Stimulated activated CD8-positive, alpha-beta memory T cell treated with anti-CD3 and anti-CD28 coated beads, Interleukin-2, amount 100 ng/mL, for 48 hours (primary cell): Measurements from ENCODE around the gene KCNH1.

Experiments used
- DNase-seq, 2 donors: peaks; one replicate each; pipeline ENCODE4 v3.0.0-alpha.2; 2020; ENCODE audit warnings: low read depth in 2 of 2

Gene KCNH1

DNA sequence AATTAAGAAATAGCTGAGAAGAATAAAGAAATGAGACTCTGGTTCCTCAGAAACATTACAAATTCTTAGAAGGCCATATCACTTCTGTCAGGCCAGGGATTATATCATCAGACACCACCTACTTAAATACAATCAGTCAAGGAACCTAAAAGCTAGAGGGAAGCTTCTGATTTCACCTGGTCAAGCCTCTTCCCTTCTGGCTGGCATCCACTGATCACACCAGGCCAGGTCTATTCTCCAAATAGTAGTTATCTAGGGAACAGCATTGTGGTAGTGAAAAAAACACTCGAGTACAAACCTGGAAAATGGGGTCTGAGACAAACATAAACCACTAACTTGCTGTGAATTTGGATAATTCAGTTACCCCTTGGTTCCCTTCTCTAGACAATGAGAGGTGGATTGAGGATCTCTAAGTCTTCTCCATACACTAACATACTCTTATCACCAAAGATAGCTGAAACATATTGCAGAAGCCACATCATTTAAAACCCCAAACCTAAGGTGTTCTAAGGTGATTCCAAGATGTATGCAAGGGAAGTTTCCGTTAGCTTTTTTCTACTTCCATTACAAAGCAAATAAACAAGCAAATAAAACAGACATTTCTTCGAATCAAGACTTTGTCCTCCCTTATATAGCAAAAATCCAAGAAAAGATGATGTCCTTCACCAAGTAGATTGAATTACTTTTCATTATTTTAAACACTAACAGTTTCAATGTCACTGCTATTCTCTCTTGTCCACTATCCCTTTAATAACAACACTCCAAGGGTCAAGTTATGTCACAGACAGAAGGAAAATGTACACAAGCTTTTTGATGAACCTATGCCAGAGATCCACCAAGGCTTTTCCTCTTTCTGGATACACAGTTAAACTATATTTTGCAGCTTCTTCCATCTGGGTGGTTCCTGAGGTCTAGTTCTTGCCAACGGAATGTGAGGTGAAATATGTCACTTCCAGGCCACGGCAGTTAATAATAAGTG is 212.9 kb downstream of the KCNH1 start:
- DNase-seq, result no peak

DNA sequence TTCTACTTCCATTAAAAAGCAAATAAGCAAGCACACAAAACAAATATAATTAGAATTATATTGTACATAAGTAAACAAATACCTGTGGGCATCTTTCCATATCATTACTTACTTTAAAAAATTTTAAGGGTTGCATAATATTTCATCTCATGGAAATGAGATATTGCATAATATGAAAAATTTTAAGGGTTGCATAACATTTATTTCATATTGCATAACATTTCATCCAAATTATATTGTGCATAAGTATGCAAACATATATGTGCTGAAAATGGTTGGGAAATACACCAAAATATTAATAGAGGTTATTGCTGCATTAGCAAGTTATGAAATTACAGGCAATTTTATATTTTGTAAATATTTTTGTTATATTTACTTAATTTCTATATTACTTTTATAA is 213.7 kb downstream of the KCNH1 start:
- DNase-seq, result no peak

DNA sequence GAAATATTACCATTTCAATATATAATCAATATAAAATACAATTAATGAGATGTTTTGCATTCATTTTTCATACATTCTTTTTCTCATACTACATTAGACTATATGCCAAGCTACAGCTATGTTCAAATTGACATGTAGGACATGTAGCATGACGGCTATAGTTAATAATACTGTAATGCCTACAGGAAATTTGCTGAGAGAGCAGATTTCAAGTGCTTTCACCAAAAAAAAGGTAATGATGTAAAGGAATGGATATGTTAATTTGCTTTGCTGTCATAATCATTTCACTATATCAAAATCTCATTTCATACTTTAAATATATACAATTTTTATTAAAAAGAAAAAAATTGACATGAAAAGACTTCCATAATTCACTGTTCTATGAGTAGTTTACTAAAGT is 215.1 kb downstream of the KCNH1 start:
- no peak for DNase-seq

DNA sequence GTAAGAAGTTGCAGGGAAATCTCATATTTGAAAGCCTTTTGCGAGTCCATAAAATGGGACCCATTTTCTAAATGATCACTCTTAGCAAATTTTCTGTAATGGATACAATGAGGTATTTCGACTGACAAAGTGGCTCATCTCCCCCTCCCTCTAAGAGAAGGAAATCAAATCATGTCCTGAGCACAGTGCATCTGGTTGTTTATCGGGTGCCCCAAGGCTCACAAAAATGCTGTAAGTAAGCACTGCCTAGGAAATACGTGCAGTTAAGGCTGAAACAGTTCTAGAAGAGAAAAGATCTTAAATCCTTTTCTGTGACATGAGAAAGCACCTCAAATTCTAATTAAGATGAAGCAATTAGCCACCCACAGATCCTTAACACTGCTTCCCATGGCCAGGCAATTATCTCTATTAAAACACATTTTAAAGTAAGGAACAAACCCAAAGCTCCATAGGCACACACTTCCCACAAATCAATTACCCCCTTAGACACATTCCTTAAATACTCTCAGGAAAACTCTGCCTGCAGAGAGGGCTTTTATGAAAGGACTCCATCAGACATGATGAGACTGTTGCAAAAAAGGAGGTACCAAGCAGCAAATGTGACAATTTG is 216.3 kb downstream of the KCNH1 start:
- DNase-seq, result no peak

DNA sequence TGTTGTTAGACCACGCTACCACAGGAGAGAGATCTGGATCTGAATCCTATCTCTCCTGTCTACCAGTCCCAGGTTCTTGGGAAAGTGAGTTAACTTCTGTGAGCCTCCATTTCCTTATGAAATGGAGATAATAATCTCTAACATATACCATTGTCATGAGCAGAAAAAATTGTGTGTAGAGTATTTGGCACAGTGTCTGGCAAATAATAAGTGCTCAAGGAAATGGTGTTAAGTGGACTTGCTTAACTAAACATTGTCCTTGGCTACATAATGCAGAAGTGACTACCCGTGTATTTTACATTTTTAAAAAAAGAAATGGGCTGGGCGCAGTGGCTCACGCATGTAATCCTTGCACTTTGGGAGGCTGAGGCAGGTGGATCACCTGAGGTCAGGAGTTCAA is 217.4 kb downstream of the KCNH1 start:
- DNase-seq, result no peak

DNA sequence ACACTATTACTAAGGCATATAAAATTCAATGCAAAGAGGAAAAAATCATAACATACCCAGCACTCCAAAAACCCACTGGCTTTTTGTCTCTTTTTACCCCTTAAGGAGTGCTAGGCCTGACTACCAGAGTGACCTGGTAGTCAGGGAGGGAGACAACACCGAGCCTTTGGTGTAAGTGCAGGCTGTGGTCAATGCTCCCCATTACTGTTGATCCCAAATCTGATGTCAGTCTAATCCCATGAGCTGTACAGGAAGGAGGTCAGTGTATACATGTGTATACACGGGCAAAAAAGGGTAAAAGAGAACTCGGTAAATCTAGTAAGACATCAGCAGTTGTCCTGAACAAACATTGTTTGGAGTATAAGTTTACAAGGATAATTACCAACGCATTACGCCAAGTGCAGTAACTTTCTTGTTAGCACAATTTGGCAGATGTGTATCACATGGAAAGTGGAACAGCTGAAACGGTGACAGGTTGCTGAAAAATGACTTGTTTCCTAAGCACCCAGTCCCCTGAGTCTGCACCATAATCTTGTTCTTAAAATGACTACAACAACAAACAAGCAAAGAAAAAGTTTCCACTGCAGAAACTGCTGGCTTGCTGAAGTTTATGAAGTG is 217.9 kb downstream of the KCNH1 start:
- DNase-seq, result no peak

DNA sequence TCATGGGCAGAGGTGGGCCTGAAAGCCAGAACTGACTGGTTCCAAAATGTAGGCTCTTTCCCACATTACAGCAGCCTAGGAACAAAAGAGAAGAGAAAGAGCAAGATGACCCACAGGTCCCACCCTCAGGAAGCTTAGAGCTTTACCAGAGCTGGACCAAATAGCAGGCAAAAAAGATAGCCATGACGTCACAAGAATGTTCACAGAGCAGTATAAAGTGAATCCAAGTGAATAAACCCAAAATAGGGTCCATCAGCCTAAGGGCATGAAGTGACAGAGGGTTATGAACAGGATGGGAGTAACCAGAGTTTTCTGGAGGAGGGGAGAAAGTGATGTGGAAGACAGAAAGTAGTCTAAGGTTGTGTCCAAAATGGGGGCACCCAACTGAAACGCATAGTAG is 221.2 kb downstream of the KCNH1 start:
- no peak for DNase-seq

DNA sequence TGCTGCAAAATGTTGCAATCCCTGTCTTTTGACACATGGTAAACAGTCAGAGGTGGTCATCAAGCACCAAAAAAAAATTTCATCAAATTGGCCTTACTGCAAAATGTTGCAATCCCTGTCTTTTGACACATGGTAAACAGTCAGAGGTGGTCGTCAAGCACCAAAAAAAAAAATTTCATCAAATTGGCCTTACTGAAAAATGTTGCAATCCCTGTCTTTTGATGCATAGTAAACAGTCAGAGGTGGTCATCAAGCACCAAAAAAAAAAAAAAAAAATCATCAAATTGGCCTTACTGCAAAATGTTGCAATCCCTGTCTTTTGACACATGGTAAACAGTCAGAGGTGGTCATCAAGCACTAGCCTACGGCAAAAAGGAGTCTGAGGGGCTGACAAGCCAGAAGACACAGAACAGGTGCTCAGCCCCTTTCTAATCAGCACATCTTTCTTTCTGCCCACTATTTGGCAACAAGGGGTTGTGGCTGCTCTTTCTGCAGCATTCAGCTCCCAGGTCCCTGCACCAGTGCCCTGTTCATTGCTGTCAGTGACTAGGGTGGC is 223.8 kb downstream of the KCNH1 start:
- DNase-seq, result no peak

DNA sequence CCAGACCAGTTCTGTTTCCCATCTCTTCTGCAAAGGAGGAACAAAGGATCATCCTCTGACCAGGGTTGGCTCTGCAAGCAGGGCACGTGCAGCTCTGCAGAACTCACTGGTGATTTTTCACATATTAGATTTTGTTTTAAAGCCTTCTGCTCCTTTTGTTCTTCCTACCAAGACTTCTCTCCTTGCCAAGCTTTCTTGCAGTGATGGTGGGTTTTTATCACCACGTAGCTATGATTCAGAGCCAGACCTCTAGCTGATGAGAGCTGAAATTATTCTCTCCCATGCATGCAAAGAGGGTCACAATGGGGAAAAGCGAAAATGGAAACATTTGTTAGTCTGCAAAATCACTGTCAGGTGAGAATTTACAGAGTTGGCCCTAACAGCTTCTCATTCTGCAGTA is 225.2 kb downstream of the KCNH1 start:
- DNase-seq, result no peak

DNA sequence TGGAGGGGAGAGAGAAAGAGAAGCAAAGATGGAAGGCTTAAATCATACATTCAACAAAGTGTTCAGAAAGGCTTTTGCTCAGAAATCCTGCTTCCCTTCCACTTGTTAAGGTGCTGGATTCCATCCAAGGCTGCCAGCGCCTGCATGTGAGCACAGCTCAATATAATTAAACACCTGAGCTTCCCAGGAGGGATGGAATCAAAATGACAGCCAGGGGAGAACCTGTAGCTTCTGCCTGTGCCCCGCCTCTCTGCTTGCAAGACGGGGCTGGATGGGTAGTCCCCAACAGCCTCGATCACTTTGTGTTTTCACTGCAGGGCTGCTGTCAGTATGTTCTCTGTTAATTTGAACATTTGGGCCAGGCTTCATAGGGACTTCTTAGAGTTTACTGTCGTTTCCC is 225.7 kb downstream of the KCNH1 start:
- no peak for DNase-seq

DNA sequence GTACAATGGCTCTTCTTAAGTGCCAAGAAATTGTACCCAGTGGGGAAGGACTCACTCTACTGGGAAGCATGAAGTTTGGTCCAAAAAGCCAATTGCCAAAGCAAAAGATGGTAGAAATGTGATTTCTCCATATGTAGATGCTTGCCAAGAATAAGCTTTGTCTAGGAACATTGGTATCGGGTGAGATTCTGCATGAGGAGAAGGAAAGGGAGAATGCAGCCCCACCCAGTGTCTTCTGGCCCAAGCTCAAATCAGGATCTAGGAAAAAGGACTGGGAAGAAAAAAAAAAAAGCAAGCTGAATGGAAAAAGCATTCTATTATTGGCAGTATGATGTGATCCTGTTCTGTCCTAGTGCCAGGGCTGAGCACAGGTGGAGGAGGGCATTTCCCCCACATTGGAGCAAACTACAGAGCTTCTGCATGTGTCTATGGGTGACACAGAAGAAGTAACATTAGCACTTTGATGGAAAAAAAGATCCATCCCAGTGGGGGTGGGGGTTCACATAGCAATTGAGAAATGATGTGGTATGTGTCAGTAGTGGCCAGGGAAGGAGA is 226.6 kb downstream of the KCNH1 start:
- no peak for DNase-seq

DNA sequence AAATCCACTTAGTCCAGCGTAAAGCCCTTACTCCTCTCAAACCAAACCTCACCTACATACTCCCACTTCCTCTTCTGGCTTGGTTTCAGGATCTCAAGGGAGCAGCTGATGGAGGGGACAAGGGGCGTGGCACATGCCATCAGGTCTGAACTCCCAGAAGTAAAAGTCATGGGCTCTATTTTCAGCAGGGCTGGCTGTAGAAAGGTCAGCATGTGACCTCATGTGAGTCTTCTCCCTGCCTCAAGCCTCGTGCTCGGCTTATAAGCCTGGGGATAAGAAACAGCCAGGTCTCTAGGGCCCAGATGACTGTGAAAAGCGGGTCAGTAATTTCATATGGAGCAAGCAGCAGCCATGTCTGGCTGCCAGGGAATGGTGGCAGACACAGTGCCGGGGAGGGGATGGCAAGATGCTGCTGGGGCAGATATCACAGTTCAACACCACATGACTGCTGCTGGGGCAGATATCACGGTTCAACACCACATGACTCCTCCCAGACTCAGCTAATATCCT is 227.9 kb downstream of the KCNH1 start:
- no peak for DNase-seq

DNA sequence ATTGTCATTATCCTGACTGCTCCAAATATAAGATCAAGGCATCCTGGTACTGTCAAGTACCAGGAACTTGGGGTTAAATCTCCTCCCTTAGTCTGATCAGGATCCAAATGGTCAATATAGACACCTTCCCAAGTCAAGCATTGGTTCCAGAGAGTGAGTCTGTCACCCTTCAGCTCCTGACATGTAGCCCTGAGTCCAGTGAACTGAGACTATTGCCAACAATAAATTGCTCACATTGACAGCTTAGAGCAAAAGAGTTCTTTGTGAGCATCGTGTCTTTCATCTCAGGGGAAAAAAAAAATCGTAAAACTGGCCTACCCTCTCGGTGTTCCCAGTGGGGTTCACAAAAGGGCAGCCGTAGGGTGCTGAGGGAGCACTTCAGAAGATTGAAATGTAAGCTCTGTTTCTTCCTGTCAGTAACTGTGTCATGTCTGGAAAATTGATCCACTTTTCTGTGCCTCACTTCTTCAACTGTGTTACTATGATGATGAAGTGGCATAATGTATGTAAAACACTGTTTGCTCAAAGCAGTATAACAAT is 228.5 kb downstream of the KCNH1 start:
- DNase-seq, result no peak

DNA sequence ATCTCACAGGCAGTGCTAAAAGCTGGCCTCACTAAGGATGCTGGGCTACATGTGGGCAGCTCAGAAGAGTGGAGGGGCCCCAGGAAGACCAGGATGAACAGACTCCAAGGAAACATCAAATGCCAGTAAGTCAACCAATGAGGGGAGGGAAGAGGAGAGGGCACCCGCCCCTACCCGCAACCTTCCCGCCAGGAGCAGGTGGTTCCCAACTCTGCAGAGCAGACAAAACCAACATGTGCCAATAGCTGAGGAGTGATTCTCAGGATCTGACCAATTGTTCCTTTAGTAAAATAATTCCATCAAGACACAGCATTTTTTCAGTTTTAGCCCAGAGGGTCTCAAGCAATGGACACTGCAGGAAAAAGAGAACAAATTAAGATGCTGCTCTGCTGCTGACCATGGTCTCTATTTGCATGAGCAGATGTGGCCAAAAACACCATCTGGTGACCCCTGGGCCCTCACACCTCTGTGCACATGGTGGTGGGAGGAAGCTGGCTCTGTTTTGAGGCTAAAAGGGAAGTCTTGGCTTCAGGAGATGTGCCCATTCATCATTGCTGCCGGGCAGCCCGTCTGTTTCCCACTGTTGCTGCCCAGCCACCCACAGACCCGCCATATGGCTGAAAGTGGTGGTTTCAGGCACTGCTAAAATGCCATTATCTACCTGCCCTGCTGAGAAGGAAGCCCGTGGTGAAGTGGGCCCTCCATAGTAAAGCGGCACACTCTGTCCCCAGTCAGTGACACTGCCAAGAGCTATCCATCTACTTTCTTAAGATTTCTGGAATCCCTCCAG is 231.8 kb downstream of the KCNH1 start:
- no peak for DNase-seq

DNA sequence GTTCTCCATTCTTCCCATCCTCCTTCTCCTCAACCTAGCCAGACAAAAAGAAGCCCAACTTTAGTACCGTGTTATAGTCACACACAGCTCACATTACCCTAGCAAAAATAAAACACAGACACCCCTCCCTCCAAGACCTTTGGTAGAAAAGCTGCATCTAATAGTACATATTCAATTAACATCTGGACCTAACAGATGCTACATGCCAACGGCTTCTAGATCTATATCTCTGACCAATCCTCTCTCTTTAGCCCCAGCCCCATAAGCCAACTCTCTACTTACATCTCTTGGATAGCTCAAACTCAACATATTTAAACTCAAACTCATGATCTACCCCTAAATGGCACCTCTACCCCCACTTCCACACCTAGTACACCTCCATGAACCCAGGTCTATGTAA is 233.1 kb downstream of the KCNH1 start:
- no peak for DNase-seq

DNA sequence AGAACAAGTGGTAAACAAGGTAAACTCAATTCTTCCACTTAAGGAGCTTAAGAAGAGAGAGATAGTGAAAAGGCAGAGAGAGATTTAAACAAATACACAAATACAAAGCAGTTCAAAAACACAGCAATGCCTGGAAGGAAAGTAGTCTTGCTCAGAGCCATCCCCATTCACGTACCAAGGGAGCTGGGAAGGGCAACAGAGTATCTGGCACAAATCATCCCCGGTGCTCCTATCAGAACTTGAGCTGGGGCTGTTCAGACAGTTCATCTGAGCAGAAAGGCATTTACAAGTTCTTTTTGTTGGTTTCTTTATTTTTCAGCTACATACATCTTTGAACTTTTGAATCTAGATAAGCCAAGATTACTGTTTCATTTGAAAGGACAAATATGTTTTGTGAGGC is 233.9 kb downstream of the KCNH1 start:
- DNase-seq, result no peak

DNA sequence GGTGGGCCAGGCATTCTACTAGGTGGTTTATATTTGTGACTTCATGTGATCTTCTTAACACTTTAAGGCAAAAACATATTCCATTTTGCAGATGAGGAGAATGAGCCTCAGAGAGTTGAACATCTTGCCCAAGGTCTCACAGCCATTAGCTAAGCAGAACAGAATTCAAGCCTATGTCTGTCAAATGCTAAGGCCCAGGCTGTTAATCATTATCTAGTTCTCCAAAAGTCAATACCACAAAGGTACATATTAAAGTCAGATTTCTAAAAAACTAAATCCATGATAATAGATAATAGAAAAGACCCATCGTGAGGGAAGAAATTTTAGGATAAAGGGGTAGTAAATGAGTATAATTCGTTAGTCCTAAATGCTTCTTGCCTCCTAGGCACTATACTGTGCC is 234.3 kb downstream of the KCNH1 start:
- DNase-seq, result no peak

DNA sequence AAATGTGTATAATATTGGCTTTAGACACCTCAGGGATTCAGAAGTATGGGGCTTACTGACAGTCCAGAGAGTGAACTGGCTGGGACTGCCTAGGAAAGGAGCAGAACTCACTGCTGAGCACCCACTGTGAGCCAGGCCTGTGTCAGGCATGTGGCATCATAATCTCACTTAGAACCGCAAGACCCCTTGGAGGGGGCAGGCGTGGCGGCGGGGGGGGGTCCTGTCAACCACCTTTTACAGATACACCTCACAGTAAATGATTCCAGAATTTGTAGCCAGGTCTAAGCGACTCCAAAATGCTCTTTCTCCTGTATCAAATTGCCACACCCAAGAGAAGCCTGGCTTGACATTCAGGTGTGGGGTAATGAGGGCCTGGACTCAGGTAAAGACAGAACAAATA is 235.5 kb downstream of the KCNH1 start:
- no peak for DNase-seq

DNA sequence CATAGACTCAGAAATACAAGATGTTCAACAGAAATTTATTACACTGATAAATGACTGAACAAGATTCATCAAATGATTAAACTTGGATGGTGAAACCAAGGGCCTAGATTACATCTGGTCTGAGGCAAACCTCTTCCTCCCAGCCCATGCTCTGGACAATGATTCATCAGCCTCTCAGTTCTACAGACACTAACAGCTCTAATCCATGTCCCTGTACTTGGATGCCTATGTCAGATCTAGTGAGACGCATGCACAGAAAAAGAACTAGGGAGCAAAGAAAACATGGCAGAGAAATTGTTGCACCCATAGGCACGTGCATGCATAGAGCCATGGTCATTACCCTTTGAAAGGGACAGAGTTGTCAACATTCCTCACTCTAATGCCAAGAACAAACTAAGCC is 250.1 kb downstream of the KCNH1 start:
- DNase-seq, result no peak

DNA sequence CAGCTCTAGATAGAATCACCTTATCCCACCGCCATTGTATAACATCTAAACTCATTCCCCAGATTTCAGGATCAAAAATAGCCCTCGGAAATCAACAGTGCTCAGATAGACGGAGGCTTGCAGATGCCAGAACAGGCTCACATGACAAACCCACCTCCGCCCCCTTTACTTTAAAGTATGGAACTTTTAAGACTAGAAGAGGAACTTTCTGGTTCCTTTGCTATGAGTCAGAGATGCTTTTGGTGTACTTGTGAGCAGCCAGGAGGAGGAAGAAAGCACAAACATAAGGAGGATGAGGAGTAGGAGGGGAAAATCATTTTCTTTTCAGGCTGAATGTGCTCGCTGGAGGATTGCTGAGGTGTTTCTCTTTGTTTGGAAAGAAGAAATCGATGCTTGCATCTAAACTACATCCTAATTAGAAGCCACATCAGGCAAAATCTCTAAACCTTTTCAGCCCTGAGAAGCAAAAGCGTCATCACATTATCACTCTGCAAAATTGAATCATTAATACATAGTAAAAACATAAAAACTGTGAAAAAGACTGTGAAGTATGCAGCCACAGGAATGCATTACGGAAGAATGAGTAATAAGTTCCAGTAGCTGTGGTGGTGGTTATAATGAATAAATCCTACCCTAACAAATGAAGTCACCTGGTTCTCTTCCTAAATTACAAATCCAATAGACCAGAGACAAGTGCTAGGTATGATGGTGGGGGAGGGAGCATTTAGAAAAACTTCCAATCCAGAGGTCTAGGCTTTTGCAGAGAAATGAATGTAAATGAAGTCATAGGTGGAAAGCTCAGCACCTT is 251.3 kb downstream of the KCNH1 start:
- no peak for DNase-seq
